Liver (tissue), 9 donors: ENCODE data around the gene SYTL3. TPM values are rescaled to one million over a fixed set of nuclear protein-coding genes. Genes with fewer than 3 reads are reported as not detected.

Experiments
- DNase-seq: peaks from one replicate; pipeline ENCODE4 v3.0.0-alpha.2; 2017; ENCODE audit warnings: low spot score
- H3K27ac ChIP-seq, 2 donors: one replicate each; pipeline ENCODE4 v1.7.0; 2013; ENCODE audit warnings: inconsistent platforms in 2 of 2, low read length in 2 of 2, control low read depth in 1 of 2, low read depth in 1 of 2, mild to moderate bottlenecking in 1 of 2
- H3K27me3 ChIP-seq, 4 donors: one replicate each; pipeline versions ENCODE4 v1.6.1 to v1.7.0; 2013; ENCODE audit warnings: low read length in 3 of 4, inconsistent platforms in 1 of 4, mild to moderate bottlenecking in 1 of 4, moderate library complexity in 1 of 4; ENCODE audit not compliant: control insufficient read depth in 4 of 4, insufficient read depth in 4 of 4
- H3K36me3 ChIP-seq, 4 donors: one replicate each; pipeline versions ENCODE4 v1.6.1 to v1.7.0; 2013; ENCODE audit warnings: low read length in 3 of 4, mild to moderate bottlenecking in 3 of 4, low read depth in 1 of 4, moderate library complexity in 1 of 4; ENCODE audit not compliant: control insufficient read depth in 4 of 4, insufficient read depth in 3 of 4
- H3K4me1 ChIP-seq, 4 donors: one replicate each; pipeline versions ENCODE4 v1.6.1 to v1.7.0; 2013; ENCODE audit warnings: low read length in 3 of 4, mild to moderate bottlenecking in 3 of 4, moderate library complexity in 1 of 4; ENCODE audit not compliant: control insufficient read depth in 4 of 4, insufficient read depth in 4 of 4
- H3K4me3 ChIP-seq, 3 donors: one replicate each; pipeline versions ENCODE4 v1.6.1 to v1.7.0; 2013; ENCODE audit warnings: low read length in 3 of 3, control low read depth in 1 of 3, low read depth in 1 of 3, mild to moderate bottlenecking in 1 of 3
- H3K9ac ChIP-seq, 2 donors: one replicate each; pipeline ENCODE4 v1.7.0; 2013; ENCODE audit warnings: low read length in 2 of 2, mild to moderate bottlenecking in 2 of 2, moderate library complexity in 2 of 2, control low read depth in 1 of 2, low read depth in 1 of 2
- H3K9me3 ChIP-seq, 4 donors: one replicate each; pipeline versions ENCODE4 v1.6.1 to v1.7.0; 2013; ENCODE audit warnings: low read length in 3 of 4; ENCODE audit not compliant: control insufficient read depth in 4 of 4
- ATF3 ChIP-seq: IDR thresholded peaks from 2 replicates; pipeline ENCODE4 v1.6.1; 2016; ENCODE audit warnings: antibody characterized with exemption
- CTCF ChIP-seq: fragments of 150-350 bp; IDR thresholded peaks from 2 replicates; pipeline ENCODE4 v1.5.1; 2017; ENCODE audit warnings: improper control_type of control experiment, low read depth, low read length; ENCODE audit not compliant: missing input control
- EGR1 ChIP-seq, 2 donors: IDR thresholded peaks; 2 replicates each; pipeline ENCODE4 v1.6.1; 2016 to 2018; ENCODE audit warnings: antibody characterized with exemption in 2 of 2, low read depth in 2 of 2
- FOXA1 ChIP-seq: IDR thresholded peaks from 2 replicates; pipeline ENCODE4 v1.6.1; 2016; ENCODE audit warnings: antibody characterized with exemption
- FOXA2 ChIP-seq: IDR thresholded peaks from 2 replicates; pipeline ENCODE4 v1.6.1; 2016; ENCODE audit warnings: antibody characterized with exemption
- GABPA ChIP-seq, 2 donors: IDR thresholded peaks in 1 of 2; conservative IDR thresholded peaks in 1 of 2; 2 replicates each; pipeline ENCODE4 v1.6.1; 2016; ENCODE audit warnings: antibody characterized with exemption in 2 of 2, mild to moderate bottlenecking in 1 of 2, moderate library complexity in 1 of 2
- HNF4A ChIP-seq, 2 donors: conservative IDR thresholded peaks; 2 replicates each; pipeline ENCODE4 v1.6.1; 2016; ENCODE audit warnings: antibody characterized with exemption in 2 of 2, mild to moderate bottlenecking in 2 of 2
- HNF4G ChIP-seq: IDR thresholded peaks from 2 replicates; pipeline ENCODE4 v1.6.1; 2016; ENCODE audit warnings: antibody characterized with exemption
- JUND ChIP-seq, 2 donors: IDR thresholded peaks; 2 replicates each; pipeline ENCODE4 v1.6.1; 2016; ENCODE audit warnings: antibody characterized with exemption in 2 of 2
- MAX ChIP-seq: IDR thresholded peaks from 2 replicates; pipeline ENCODE4 v1.6.1; 2016; ENCODE audit warnings: antibody characterized with exemption
- REST ChIP-seq: IDR thresholded peaks from 2 replicates; pipeline ENCODE4 v1.6.1; 2016; ENCODE audit warnings: antibody characterized with exemption, mild to moderate bottlenecking
- RXRA ChIP-seq, 2 donors: IDR thresholded peaks; 2 replicates each; pipeline ENCODE4 v1.6.1; 2017 to 2018; ENCODE audit warnings: antibody characterized with exemption in 2 of 2, mild to moderate bottlenecking in 1 of 2
- SP1 ChIP-seq: IDR thresholded peaks from 2 replicates; pipeline ENCODE4 v1.6.1; 2018; ENCODE audit warnings: antibody characterized with exemption, mild to moderate bottlenecking
- TAF1 ChIP-seq: conservative IDR thresholded peaks from 2 replicates; pipeline ENCODE4 v1.6.1; 2016; ENCODE audit warnings: antibody characterized with exemption, mild to moderate bottlenecking
- YY1 ChIP-seq: IDR thresholded peaks from 2 replicates; pipeline ENCODE4 v1.6.1; 2016; ENCODE audit warnings: antibody characterized with exemption, mild to moderate bottlenecking
- WGBS: extraction: QIAGEN DNeasy Blood & Tissue Kit; methylation state at CpG from one replicate; pipeline ENCODE4 v1.1.7; 2013; 5-methylcytosine and 5-hydroxymethylcytosine counted together
- polyA plus RNA-seq, 2 donors: library from polyadenylated mRNA; stranded (reverse) in 1 of 2; unstranded in 1 of 2; fragments of 200-250 nt in 1 of 2; fragments of >200 nt in 1 of 2; fragmentation: Nextera tagmentation in 1 of 2; extraction: Ambion mirVana in 1 of 2; gene quantifications; one replicate each; pipeline versions ENCODE4 v1.2.1 to v1.2.3, GENCODE V29; 2013 to 2015
- total RNA-seq, 2 donors: library from RNA; depleted of rRNA; stranded (reverse); fragments of >200 nt; gene quantifications; one replicate each; pipeline ENCODE4 v1.2.3, GENCODE V29; 2014
- donor health status: healthy.
- donor health status: healthy.
- donor health status: healthy.
- donor health status: healthy.
- donor health status: healthy.

SYTL3 gene
- total and polyA plus RNA-seq, 4 donors = 0.28 to 1.7 (median 0.51) TPM

GRCh38 chr6:158687506-158687905 lies 37.7 kb downstream of the SYTL3 start:
- Histone ChIP-seq H3K27ac (no peak overlapping the region), H3K36me3 (no peaks in the 10 kb centered on the region), H3K27me3 (no peaks in the 10 kb centered on the region), H3K4me1 (no peaks in the 10 kb centered on the region), H3K9me3 (no peaks in the 10 kb centered on the region), H3K9ac (no peak overlapping the region), H3K4me3 (no peak overlapping the region)
- WGBS = 81% methylated on average over 4 of the region's 4 CpGs
- DNase-seq = no peak
- TF ChIP-seq RXRA (IDR thresholded peaks at IDR 0.05) (no peak), SP1 (no peak), TAF1 (no peak), MAX (no peak), GABPA (IDR thresholded peaks at IDR 0.05 in 1 of 2, conservative IDR thresholded peaks at IDR 0.05 in 1 of 2) (no peak), FOXA2 (no peak), EGR1 (IDR thresholded peaks at IDR 0.05; ENCODE audit: low read depth in 2 of 2) (no peak), HNF4A (conservative IDR thresholded peaks at IDR 0.05) (no peak), REST (no peak), HNF4G (no peak)

GRCh38 chr6:158688860-158689259 lies 39.0 kb downstream of the SYTL3 start:
- H3K9me3 ChIP-seq = no peaks in the 10 kb centered on the region
- no peaks in the 10 kb centered on the region for H3K4me1 ChIP-seq
- DNase-seq = no peak
- 68% methylated on average over 1 of the region's 1 CpG for WGBS
- no peak overlapping the region for H3K4me3 ChIP-seq
- TF ChIP-seq REST = no peak
- no peak for TF ChIP-seq FOXA1
- TF ChIP-seq ATF3 = no peak
- TF ChIP-seq CTCF = no peak
- no peak for TF ChIP-seq MAX
- TF ChIP-seq YY1 = no peak
- no peak for TF ChIP-seq JUND (IDR thresholded peaks at IDR 0.05)
- TF ChIP-seq SP1 = no peak
- H3K9ac ChIP-seq = no peak overlapping the region
- H3K27me3 ChIP-seq = no peaks in the 10 kb centered on the region
- no peak overlapping the region for H3K27ac ChIP-seq
- H3K36me3 ChIP-seq = no peaks in the 10 kb centered on the region
